C4-2B (cell line): Measurements from ENCODE around the gene DOC2B.
"Not testable (repeated sequence)": the region's sequence is repeated elsewhere in the genome, so short reads cannot be mapped to it uniquely, and the experiment has no call there.

Source experiments
- ZFX ChIP-seq: fragments of 450-650 bp; IDR thresholded peaks from 2 replicates; pipeline ENCODE4 v1.6.1; 2017
- TF ChIP-seq, protein P1 (sequence below): fragments of 450-650 bp; conservative IDR thresholded peaks from 2 replicates; pipeline ENCODE4 v1.5.1; 2017; ENCODE audit warnings: mild to moderate bottlenecking

DNA sequence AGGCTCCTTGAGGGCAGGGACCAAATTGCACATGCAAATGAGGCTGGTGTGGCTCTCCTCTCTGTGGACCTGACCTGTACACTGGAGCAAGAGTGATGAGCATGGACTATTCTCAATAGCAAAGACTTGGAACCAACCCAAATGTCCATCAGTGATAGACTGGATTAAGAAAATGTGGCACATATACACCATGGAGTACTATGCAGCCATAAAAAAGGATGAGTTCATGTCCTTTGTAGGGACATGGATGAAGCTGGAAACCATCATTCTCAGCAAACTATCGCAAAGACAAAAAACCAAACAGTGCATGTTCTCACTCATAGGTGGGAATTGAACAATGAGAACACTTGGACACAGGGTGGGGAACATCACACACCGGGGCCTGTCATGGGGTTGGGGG lies 43.1 kb upstream of the DOC2B start:
- TF ChIP-seq, protein P1, sequence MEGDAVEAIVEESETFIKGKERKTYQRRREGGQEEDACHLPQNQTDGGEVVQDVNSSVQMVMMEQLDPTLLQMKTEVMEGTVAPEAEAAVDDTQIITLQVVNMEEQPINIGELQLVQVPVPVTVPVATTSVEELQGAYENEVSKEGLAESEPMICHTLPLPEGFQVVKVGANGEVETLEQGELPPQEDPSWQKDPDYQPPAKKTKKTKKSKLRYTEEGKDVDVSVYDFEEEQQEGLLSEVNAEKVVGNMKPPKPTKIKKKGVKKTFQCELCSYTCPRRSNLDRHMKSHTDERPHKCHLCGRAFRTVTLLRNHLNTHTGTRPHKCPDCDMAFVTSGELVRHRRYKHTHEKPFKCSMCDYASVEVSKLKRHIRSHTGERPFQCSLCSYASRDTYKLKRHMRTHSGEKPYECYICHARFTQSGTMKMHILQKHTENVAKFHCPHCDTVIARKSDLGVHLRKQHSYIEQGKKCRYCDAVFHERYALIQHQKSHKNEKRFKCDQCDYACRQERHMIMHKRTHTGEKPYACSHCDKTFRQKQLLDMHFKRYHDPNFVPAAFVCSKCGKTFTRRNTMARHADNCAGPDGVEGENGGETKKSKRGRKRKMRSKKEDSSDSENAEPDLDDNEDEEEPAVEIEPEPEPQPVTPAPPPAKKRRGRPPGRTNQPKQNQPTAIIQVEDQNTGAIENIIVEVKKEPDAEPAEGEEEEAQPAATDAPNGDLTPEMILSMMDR: not testable (repeated sequence)
- TF ChIP-seq ZFX: not testable (repeated sequence)
